Liver (tissue), 9 donors: ENCODE measurements around the gene ZNF662. TPM values are rescaled to one million over a fixed set of nuclear protein-coding genes. Genes with fewer than 3 reads are reported as not detected.

ENCODE experiments used
- DNase-seq: peaks from one replicate; pipeline ENCODE4 v3.0.0-alpha.2; 2017; ENCODE audit warnings: low spot score
- H3K27ac ChIP-seq, 2 donors: one replicate each; pipeline ENCODE4 v1.7.0; 2013; ENCODE audit warnings: inconsistent platforms in 2 of 2, low read length in 2 of 2, control low read depth in 1 of 2, low read depth in 1 of 2, mild to moderate bottlenecking in 1 of 2
- H3K27me3 ChIP-seq, 4 donors: one replicate each; pipeline versions ENCODE4 v1.6.1 to v1.7.0; 2013; ENCODE audit warnings: low read length in 3 of 4, inconsistent platforms in 1 of 4, mild to moderate bottlenecking in 1 of 4, moderate library complexity in 1 of 4; ENCODE audit not compliant: control insufficient read depth in 4 of 4, insufficient read depth in 4 of 4
- H3K36me3 ChIP-seq, 4 donors: one replicate each; pipeline versions ENCODE4 v1.6.1 to v1.7.0; 2013; ENCODE audit warnings: low read length in 3 of 4, mild to moderate bottlenecking in 3 of 4, low read depth in 1 of 4, moderate library complexity in 1 of 4; ENCODE audit not compliant: control insufficient read depth in 4 of 4, insufficient read depth in 3 of 4
- H3K4me1 ChIP-seq, 4 donors: one replicate each; pipeline versions ENCODE4 v1.6.1 to v1.7.0; 2013; ENCODE audit warnings: low read length in 3 of 4, mild to moderate bottlenecking in 3 of 4, moderate library complexity in 1 of 4; ENCODE audit not compliant: control insufficient read depth in 4 of 4, insufficient read depth in 4 of 4
- H3K4me3 ChIP-seq, 3 donors: one replicate each; pipeline versions ENCODE4 v1.6.1 to v1.7.0; 2013; ENCODE audit warnings: low read length in 3 of 3, control low read depth in 1 of 3, low read depth in 1 of 3, mild to moderate bottlenecking in 1 of 3
- H3K9ac ChIP-seq, 2 donors: one replicate each; pipeline ENCODE4 v1.7.0; 2013; ENCODE audit warnings: low read length in 2 of 2, mild to moderate bottlenecking in 2 of 2, moderate library complexity in 2 of 2, control low read depth in 1 of 2, low read depth in 1 of 2
- H3K9me3 ChIP-seq, 4 donors: one replicate each; pipeline versions ENCODE4 v1.6.1 to v1.7.0; 2013; ENCODE audit warnings: low read length in 3 of 4; ENCODE audit not compliant: control insufficient read depth in 4 of 4
- EGR1 ChIP-seq, 2 donors: IDR thresholded peaks; 2 replicates each; pipeline ENCODE4 v1.6.1; 2016 to 2018; ENCODE audit warnings: antibody characterized with exemption in 2 of 2, low read depth in 2 of 2
- FOXA1 ChIP-seq: IDR thresholded peaks from 2 replicates; pipeline ENCODE4 v1.6.1; 2016; ENCODE audit warnings: antibody characterized with exemption
- FOXA2 ChIP-seq: IDR thresholded peaks from 2 replicates; pipeline ENCODE4 v1.6.1; 2016; ENCODE audit warnings: antibody characterized with exemption
- GABPA ChIP-seq, 2 donors: IDR thresholded peaks in 1 of 2; conservative IDR thresholded peaks in 1 of 2; 2 replicates each; pipeline ENCODE4 v1.6.1; 2016; ENCODE audit warnings: antibody characterized with exemption in 2 of 2, mild to moderate bottlenecking in 1 of 2, moderate library complexity in 1 of 2
- HNF4A ChIP-seq, 2 donors: conservative IDR thresholded peaks; 2 replicates each; pipeline ENCODE4 v1.6.1; 2016; ENCODE audit warnings: antibody characterized with exemption in 2 of 2, mild to moderate bottlenecking in 2 of 2
- HNF4G ChIP-seq: IDR thresholded peaks from 2 replicates; pipeline ENCODE4 v1.6.1; 2016; ENCODE audit warnings: antibody characterized with exemption
- NR2F2 ChIP-seq: IDR thresholded peaks from 2 replicates; pipeline ENCODE4 v1.6.1; 2016; ENCODE audit warnings: antibody characterized with exemption
- RAD21 ChIP-seq, 2 donors: IDR thresholded peaks; 2 replicates each; pipeline ENCODE4 v1.6.1; 2016; ENCODE audit warnings: antibody characterized with exemption in 2 of 2, mild to moderate bottlenecking in 2 of 2
- RXRA ChIP-seq, 2 donors: IDR thresholded peaks; 2 replicates each; pipeline ENCODE4 v1.6.1; 2017 to 2018; ENCODE audit warnings: antibody characterized with exemption in 2 of 2, mild to moderate bottlenecking in 1 of 2
- TAF1 ChIP-seq: conservative IDR thresholded peaks from 2 replicates; pipeline ENCODE4 v1.6.1; 2016; ENCODE audit warnings: antibody characterized with exemption, mild to moderate bottlenecking
- YY1 ChIP-seq: IDR thresholded peaks from 2 replicates; pipeline ENCODE4 v1.6.1; 2016; ENCODE audit warnings: antibody characterized with exemption, mild to moderate bottlenecking
- WGBS: extraction: QIAGEN DNeasy Blood & Tissue Kit; methylation state at CpG from one replicate; pipeline ENCODE4 v1.1.7; 2013; 5-methylcytosine and 5-hydroxymethylcytosine counted together
- polyA plus RNA-seq, 2 donors: library from polyadenylated mRNA; stranded (reverse) in 1 of 2; unstranded in 1 of 2; fragments of 200-250 nt in 1 of 2; fragments of >200 nt in 1 of 2; fragmentation: Nextera tagmentation in 1 of 2; extraction: Ambion mirVana in 1 of 2; gene quantifications; one replicate each; pipeline versions ENCODE4 v1.2.1 to v1.2.3, GENCODE V29; 2013 to 2015
- total RNA-seq, 2 donors: library from RNA; depleted of rRNA; stranded (reverse); fragments of >200 nt; gene quantifications; one replicate each; pipeline ENCODE4 v1.2.3, GENCODE V29; 2014
- TF ChIP-seq, protein P1 (sequence below): fragments of 150-350 bp; IDR thresholded peaks from 2 replicates; pipeline ENCODE4 v1.5.1; 2017; ENCODE audit warnings: improper control_type of control experiment, low read depth, low read length; ENCODE audit not compliant: missing input control
- TF ChIP-seq, protein P2 (sequence below): IDR thresholded peaks from 2 replicates; pipeline ENCODE4 v1.6.1; 2016; ENCODE audit warnings: antibody characterized with exemption
- TF ChIP-seq, protein P3 (sequence below): IDR thresholded peaks from 2 replicates; pipeline ENCODE4 v1.6.1; 2016; ENCODE audit warnings: antibody characterized with exemption, mild to moderate bottlenecking
- TF ChIP-seq, protein P4 (sequence below): IDR thresholded peaks from 2 replicates; pipeline ENCODE4 v1.6.1; 2016; ENCODE audit warnings: antibody characterized with exemption
- donor health status: healthy.
- donor health status: healthy.
- donor health status: healthy.
- donor health status: healthy.
- donor health status: healthy.

ZNF662 gene
- total and polyA plus RNA-seq, 4 donors: 2.2 to 3.9 (median 2.6) TPM

DNA sequence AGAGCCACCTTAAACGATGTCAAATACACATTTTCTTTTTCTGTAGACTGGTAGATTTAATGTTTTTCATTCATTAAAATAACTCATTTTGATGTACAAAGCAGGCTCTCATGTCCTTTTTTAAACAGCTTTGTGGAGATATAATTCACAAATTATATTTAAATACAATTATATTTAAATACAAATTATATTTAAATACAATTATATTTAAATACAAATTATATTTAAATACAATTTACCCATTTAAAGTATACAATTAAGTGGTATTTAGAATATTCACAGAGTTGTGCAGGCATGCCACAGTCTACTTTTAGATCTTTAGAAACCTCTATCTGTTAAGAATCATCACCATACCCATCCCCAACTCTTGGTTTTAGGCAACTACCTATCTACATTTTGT is 36.8 kb downstream of the ZNF662 start:
- Histone ChIP-seq H3K27me3 (no peaks in the 10 kb centered on the region), H3K4me3 (no peak overlapping the region), H3K36me3 (peaks cover 0 to 3% (median 0%) of the 10 kb centered on the region in 4 donors), H3K9ac (no peak overlapping the region), H3K4me1 (no peaks in the 10 kb centered on the region), H3K27ac (no peak overlapping the region), H3K9me3 (no peaks in the 10 kb centered on the region)
- 79% methylated on average over 1 of the region's 1 CpG for WGBS
- no peak for DNase-seq
- TF ChIP-seq RXRA (IDR thresholded peaks at IDR 0.05): no peak
- TF ChIP-seq FOXA2: no peak
- TF ChIP-seq, protein P1, sequence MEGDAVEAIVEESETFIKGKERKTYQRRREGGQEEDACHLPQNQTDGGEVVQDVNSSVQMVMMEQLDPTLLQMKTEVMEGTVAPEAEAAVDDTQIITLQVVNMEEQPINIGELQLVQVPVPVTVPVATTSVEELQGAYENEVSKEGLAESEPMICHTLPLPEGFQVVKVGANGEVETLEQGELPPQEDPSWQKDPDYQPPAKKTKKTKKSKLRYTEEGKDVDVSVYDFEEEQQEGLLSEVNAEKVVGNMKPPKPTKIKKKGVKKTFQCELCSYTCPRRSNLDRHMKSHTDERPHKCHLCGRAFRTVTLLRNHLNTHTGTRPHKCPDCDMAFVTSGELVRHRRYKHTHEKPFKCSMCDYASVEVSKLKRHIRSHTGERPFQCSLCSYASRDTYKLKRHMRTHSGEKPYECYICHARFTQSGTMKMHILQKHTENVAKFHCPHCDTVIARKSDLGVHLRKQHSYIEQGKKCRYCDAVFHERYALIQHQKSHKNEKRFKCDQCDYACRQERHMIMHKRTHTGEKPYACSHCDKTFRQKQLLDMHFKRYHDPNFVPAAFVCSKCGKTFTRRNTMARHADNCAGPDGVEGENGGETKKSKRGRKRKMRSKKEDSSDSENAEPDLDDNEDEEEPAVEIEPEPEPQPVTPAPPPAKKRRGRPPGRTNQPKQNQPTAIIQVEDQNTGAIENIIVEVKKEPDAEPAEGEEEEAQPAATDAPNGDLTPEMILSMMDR: no peak
- TF ChIP-seq, protein P2, sequence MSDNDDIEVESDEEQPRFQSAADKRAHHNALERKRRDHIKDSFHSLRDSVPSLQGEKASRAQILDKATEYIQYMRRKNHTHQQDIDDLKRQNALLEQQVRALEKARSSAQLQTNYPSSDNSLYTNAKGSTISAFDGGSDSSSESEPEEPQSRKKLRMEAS: no peak
- TF ChIP-seq YY1: no peak
- TF ChIP-seq RAD21 (IDR thresholded peaks at IDR 0.05): no peak
- no peak for TF ChIP-seq EGR1 (IDR thresholded peaks at IDR 0.05; ENCODE audit: low read depth in 2 of 2)
- TF ChIP-seq HNF4A (conservative IDR thresholded peaks at IDR 0.05): no peak
- TF ChIP-seq, protein P3, sequence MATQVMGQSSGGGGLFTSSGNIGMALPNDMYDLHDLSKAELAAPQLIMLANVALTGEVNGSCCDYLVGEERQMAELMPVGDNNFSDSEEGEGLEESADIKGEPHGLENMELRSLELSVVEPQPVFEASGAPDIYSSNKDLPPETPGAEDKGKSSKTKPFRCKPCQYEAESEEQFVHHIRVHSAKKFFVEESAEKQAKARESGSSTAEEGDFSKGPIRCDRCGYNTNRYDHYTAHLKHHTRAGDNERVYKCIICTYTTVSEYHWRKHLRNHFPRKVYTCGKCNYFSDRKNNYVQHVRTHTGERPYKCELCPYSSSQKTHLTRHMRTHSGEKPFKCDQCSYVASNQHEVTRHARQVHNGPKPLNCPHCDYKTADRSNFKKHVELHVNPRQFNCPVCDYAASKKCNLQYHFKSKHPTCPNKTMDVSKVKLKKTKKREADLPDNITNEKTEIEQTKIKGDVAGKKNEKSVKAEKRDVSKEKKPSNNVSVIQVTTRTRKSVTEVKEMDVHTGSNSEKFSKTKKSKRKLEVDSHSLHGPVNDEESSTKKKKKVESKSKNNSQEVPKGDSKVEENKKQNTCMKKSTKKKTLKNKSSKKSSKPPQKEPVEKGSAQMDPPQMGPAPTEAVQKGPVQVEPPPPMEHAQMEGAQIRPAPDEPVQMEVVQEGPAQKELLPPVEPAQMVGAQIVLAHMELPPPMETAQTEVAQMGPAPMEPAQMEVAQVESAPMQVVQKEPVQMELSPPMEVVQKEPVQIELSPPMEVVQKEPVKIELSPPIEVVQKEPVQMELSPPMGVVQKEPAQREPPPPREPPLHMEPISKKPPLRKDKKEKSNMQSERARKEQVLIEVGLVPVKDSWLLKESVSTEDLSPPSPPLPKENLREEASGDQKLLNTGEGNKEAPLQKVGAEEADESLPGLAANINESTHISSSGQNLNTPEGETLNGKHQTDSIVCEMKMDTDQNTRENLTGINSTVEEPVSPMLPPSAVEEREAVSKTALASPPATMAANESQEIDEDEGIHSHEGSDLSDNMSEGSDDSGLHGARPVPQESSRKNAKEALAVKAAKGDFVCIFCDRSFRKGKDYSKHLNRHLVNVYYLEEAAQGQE: no peak
- no peak for TF ChIP-seq FOXA1
- no peak for TF ChIP-seq TAF1
- TF ChIP-seq, protein P4, sequence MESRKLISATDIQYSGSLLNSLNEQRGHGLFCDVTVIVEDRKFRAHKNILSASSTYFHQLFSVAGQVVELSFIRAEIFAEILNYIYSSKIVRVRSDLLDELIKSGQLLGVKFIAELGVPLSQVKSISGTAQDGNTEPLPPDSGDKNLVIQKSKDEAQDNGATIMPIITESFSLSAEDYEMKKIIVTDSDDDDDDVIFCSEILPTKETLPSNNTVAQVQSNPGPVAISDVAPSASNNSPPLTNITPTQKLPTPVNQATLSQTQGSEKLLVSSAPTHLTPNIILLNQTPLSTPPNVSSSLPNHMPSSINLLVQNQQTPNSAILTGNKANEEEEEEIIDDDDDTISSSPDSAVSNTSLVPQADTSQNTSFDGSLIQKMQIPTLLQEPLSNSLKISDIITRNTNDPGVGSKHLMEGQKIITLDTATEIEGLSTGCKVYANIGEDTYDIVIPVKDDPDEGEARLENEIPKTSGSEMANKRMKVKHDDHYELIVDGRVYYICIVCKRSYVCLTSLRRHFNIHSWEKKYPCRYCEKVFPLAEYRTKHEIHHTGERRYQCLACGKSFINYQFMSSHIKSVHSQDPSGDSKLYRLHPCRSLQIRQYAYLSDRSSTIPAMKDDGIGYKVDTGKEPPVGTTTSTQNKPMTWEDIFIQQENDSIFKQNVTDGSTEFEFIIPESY: no peak
- TF ChIP-seq NR2F2: no peak

DNA sequence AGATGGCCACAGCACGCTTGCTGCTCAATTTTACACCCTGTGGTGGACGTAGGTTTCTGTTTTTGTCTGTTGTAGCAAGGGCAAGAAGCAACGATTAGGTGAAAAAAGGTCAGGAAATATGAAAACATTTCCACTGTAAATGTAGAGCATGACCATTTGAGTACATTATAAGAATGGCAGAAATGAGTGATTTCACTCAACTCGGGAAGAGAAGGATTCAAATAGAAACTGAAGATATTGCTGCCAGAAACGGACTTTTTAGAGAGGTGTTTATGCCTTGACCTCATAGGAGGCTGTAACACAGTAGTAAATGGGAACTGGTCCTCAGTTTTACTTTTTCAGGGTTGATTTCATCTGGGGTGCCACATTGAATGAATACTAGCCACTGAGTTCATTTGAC is 40.1 kb downstream of the ZNF662 start:
- peaks cover 0 to 3% (median 0%) of the 10 kb centered on the region in 4 donors for H3K36me3 ChIP-seq
- WGBS: 76% methylated on average over 5 of the region's 5 CpGs
- H3K4me3 ChIP-seq: no peak overlapping the region
- no peak for TF ChIP-seq HNF4G
- TF ChIP-seq GABPA (IDR thresholded peaks at IDR 0.05 in 1 of 2, conservative IDR thresholded peaks at IDR 0.05 in 1 of 2): no peak
- TF ChIP-seq FOXA1: no peak
- no peak for TF ChIP-seq TAF1
- no peak for TF ChIP-seq EGR1 (IDR thresholded peaks at IDR 0.05; ENCODE audit: low read depth in 2 of 2)
- H3K27me3 ChIP-seq: no peaks in the 10 kb centered on the region
- no peaks in the 10 kb centered on the region for H3K4me1 ChIP-seq
- H3K9ac ChIP-seq: no peak overlapping the region
- no peak for DNase-seq
- no peaks in the 10 kb centered on the region for H3K9me3 ChIP-seq
- no peak overlapping the region for H3K27ac ChIP-seq
